Activated T-helper 17 cell treated with anti-CD3 and anti-CD28 coated beads, Interleukin-2, amount 50 U/mL, for 72 hours (primary cell): ENCODE results near the gene MCAM. TPM values are rescaled to one million over a fixed set of nuclear protein-coding genes. Genes with fewer than 3 reads are reported as not detected.

Source experiments
- total RNA-seq, 2 donors: library from RNA; stranded (reverse); gene quantifications; one replicate each; pipeline ENCODE4 v1.2.3, GENCODE V29; 2022

Gene MCAM
- total RNA-seq, 2 donors from 2014 or later: 8.2 to 31.1 TPM

Other genes with a start within 250 kb of the MCAM start
- gene VPS11, start 249.3 kb downstream of the MCAM start, total RNA-seq: 10 to 100 TPM; 31.7 to 33.7 TPM
- 10 to 100 TPM; 15.7 to 26.3 TPM for gene HMBS, start 232.2 kb downstream of the MCAM start, total RNA-seq
- gene DPAGT1, start 215.3 kb downstream of the MCAM start, total RNA-seq: 10 to 100 TPM; 57.6 to 85.7 TPM
- gene C2CD2L, start 209.8 kb downstream of the MCAM start, total RNA-seq: 10 to 100 TPM; 16.5 to 26.4 TPM
- 10 to 100 TPM; 41.6 to 47.5 TPM for gene HINFP, start 195.6 kb downstream of the MCAM start, total RNA-seq
- gene ABCG4, start 168.1 kb downstream of the MCAM start, total RNA-seq: not detected
- 10 to 100 TPM in 1 of 2 donors, 1 to 10 TPM in 1; 9.7 to 10.3 TPM for gene NLRX1, start 148.4 kb downstream of the MCAM start, total RNA-seq
- gene NHERF4, start 131.7 kb downstream of the MCAM start, total RNA-seq: under 1 TPM in 1 of 2 donors, not detected in 1; 0.19 TPM
- 10 to 100 TPM; 35.9 to 41.7 TPM for gene CBL, start 110.8 kb downstream of the MCAM start, total RNA-seq
- gene RNF26, start 17.4 kb upstream of the MCAM start, total RNA-seq: 10 to 100 TPM; 23.7 to 32.6 TPM
- gene C1QTNF5, start 23.8 kb upstream of the MCAM start, total RNA-seq: not detected
- gene MFRP, start 29.6 kb upstream of the MCAM start, total RNA-seq: not detected
- gene USP2, start 64.6 kb upstream of the MCAM start, total RNA-seq: 1 to 10 TPM in 1 of 2 donors, under 1 TPM in 1; 0.52 to 1.3 TPM
- 1 to 10 TPM; 1.1 to 4.7 TPM for gene THY1, start 106.0 kb upstream of the MCAM start, total RNA-seq